Tibial nerve (tissue), 4 donors: ENCODE data around the gene USP25.

Experiments used
- EP300 ChIP-seq, 2 donors: sonication (generic); formaldehyde crosslinking; IDR thresholded peaks; one replicate each; pipeline ENCODE4 v1.6.1; 2017; ENCODE audit warnings: antibody characterized with exemption in 2 of 2, mild to moderate bottlenecking in 1 of 2
- POLR2A ChIP-seq, 2 donors: fragments of 450-650 bp; IDR thresholded peaks; one replicate each; pipeline ENCODE4 v1.6.1; 2017; ENCODE audit warnings: antibody characterized with exemption in 2 of 2, mild to moderate bottlenecking in 2 of 2, moderate library complexity in 2 of 2
- TF ChIP-seq, protein P1 (sequence below), 5 experiments: fragments of 200-600 bp in 3 of 5; fragments of 450-650 bp in 2 of 5; sonication (generic) in 3 of 5; IDR thresholded peaks; one replicate each; pipeline ENCODE4 v1.5.1; 2016 to 2019; ENCODE audit warnings: antibody characterized with exemption in 5 of 5, mild to moderate bottlenecking in 3 of 5, moderate library complexity in 2 of 5

DNA sequence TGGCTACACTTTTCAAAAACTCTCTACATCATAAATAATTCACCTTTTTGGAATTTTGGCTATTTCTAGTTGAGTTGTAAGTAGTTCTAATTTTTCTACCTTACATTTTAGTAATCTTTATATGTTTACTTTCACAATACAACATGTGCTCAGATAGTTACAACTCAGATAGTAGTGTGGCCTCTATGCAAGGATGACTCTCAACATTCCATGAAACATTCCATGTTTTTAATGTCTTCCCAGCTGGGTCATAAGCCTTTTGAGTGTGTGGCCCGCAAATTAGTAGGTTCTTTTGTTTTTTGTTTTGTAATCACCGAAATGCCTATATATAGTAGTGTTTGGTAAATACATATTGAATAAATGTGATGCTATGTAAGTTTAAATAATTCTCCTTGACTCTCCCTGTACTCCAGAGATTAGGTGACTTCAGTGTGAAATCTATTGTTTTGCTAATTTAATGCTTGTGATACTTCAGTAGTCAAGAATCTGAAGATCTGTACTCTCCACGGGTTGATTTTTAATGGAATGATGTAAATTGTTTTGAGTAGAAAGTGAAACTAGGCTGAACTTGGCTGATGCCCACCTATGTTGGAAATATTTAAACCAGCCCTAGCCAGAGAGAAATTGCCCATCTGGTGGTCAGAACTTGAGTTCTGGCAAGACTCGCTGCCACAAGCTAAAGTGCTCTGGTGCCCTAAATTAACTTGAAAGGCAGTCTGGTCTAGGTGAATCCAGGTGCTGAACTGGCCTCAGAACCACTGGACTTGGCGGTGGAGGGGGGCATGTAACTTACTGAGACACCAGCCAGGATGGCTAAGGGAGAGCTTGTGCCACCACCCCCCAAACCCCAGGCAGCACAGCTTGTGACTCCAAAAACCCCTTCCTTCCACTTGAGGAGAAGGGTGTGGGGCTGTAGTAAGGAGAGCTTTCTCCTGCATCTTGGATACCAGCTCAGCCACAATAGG lies 165.6 kb downstream of the USP25 start:
- TF ChIP-seq, protein P1, sequence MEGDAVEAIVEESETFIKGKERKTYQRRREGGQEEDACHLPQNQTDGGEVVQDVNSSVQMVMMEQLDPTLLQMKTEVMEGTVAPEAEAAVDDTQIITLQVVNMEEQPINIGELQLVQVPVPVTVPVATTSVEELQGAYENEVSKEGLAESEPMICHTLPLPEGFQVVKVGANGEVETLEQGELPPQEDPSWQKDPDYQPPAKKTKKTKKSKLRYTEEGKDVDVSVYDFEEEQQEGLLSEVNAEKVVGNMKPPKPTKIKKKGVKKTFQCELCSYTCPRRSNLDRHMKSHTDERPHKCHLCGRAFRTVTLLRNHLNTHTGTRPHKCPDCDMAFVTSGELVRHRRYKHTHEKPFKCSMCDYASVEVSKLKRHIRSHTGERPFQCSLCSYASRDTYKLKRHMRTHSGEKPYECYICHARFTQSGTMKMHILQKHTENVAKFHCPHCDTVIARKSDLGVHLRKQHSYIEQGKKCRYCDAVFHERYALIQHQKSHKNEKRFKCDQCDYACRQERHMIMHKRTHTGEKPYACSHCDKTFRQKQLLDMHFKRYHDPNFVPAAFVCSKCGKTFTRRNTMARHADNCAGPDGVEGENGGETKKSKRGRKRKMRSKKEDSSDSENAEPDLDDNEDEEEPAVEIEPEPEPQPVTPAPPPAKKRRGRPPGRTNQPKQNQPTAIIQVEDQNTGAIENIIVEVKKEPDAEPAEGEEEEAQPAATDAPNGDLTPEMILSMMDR (IDR thresholded peaks at IDR 0.05) = no peak
- TF ChIP-seq POLR2A (IDR thresholded peaks at IDR 0.05) (no peak), EP300 (IDR thresholded peaks at IDR 0.05) (no peak)
